GM21825 (cell line): ENCODE data around the gene RYR2.

Source experiments
- ATAC-seq: cut with Tn5 transposase; IDR thresholded peaks from one replicate; pipeline ENCODE4 v1.9.1; 2021; ENCODE audit warnings: mild to moderate bottlenecking, moderate library complexity; ENCODE audit not compliant: unreplicated experiment

Gene RYR2

GRCh38 chr1:237416924-237417655 is 375.1 kb downstream of the RYR2 start:
- ATAC-seq: no peak

GRCh38 chr1:237428809-237429208 is 386.8 kb downstream of the RYR2 start:
- ATAC-seq: no peak

GRCh38 chr1:237429252-237429651 is 387.3 kb downstream of the RYR2 start:
- ATAC-seq: no peak

- no peak for ATAC-seq
These were observed 389.5 kb downstream of the RYR2 start for GRCh38 chr1:237431448-237431847.

- no peak for ATAC-seq
These were observed 398.4 kb downstream of the RYR2 start for GRCh38 chr1:237440346-237440745.

- ATAC-seq: no peak
These were observed 402.3 kb downstream of the RYR2 start for GRCh38 chr1:237444120-237444790.

- ATAC-seq: no peak
These were observed 406.1 kb downstream of the RYR2 start for GRCh38 chr1:237448042-237448441.

- no peak for ATAC-seq
These were observed 415.6 kb downstream of the RYR2 start for GRCh38 chr1:237457573-237457972.

- ATAC-seq: no peak
These were observed 425.3 kb downstream of the RYR2 start for GRCh38 chr1:237467320-237467719.

- no peak for ATAC-seq
These were observed 428.8 kb downstream of the RYR2 start for GRCh38 chr1:237470712-237471338.

- ATAC-seq: no peak
These were observed 429.4 kb downstream of the RYR2 start for GRCh38 chr1:237471377-237471776.

GRCh38 chr1:237471956-237472355 is 430.0 kb downstream of the RYR2 start:
- ATAC-seq: no peak

- ATAC-seq: no peak
These were observed 431.9 kb downstream of the RYR2 start for GRCh38 chr1:237473854-237474253.

- no peak for ATAC-seq
These were observed 436.1 kb downstream of the RYR2 start for GRCh38 chr1:237478082-237478481.

GRCh38 chr1:237478842-237479241 is 436.9 kb downstream of the RYR2 start:
- ATAC-seq: no peak

GRCh38 chr1:237482777-237483176 is 440.8 kb downstream of the RYR2 start:
- ATAC-seq: no peak

- ATAC-seq: no peak
These were observed 450.4 kb downstream of the RYR2 start for GRCh38 chr1:237492359-237492758.

GRCh38 chr1:237500566-237500965 is 458.6 kb downstream of the RYR2 start:
- ATAC-seq: no peak

GRCh38 chr1:237503292-237503691 is 461.3 kb downstream of the RYR2 start:
- no peak for ATAC-seq

- ATAC-seq: peak; percentile 96
These were observed 465.0 kb downstream of the RYR2 start for GRCh38 chr1:237507005-237507404.

GRCh38 chr1:237509748-237510147 is 467.8 kb downstream of the RYR2 start:
- no peak for ATAC-seq

- no peak for ATAC-seq
These were observed 483.1 kb downstream of the RYR2 start for GRCh38 chr1:237525102-237525501.
